Measurements from ENCODE around the gene NRSN2. TPM values are rescaled to one million over a fixed set of nuclear protein-coding genes. Genes with fewer than 3 reads are reported as not detected.
"Not testable (repeated sequence)": the region's sequence is repeated elsewhere in the genome, so short reads cannot be mapped to it uniquely, and the experiment has no call there.

Gene NRSN2
- total RNA-seq, 2 experiments from 2014 or later = 0.87 to 1.2 TPM

GRCh38 chr20:376750-377149, 29.8 kb downstream of the NRSN2 start:
- POLR2A ChIA-PET = no interaction called here
- no peak overlapping the region for H3K27ac Mint-ChIP-seq
- H3K36me3 Mint-ChIP-seq (ENCODE audit: low read depth) = no peaks in the 10 kb centered on the region
- DNase-seq = no peak
- peaks cover 28% of the 10 kb centered on the region for H3K4me1 Mint-ChIP-seq
- peaks cover 2% of the 10 kb centered on the region for H3K27me3 Mint-ChIP-seq
- H3K9me3 Mint-ChIP-seq = no peaks in the 10 kb centered on the region
- CTCF ChIA-PET = interaction anchor here (1.1 kb wide), 1 partner anchor 9 kb away, joined by 3 read pairs; no protein-coding TSS in a partner anchor
- no peak overlapping the region for H3K4me3 Mint-ChIP-seq

- peaks cover 27% of the 10 kb centered on the region for H3K4me1 Mint-ChIP-seq
- H3K27ac Mint-ChIP-seq; H3K36me3 Mint-ChIP-seq (ENCODE audit: low read depth); CTCF ChIA-PET; H3K27me3 Mint-ChIP-seq; H3K9me3 Mint-ChIP-seq; DNase-seq; POLR2A ChIA-PET; H3K4me3 Mint-ChIP-seq: not testable (repeated sequence)
These were observed 30.7 kb downstream of the NRSN2 start for GRCh38 chr20:377578-377977.

DNA sequence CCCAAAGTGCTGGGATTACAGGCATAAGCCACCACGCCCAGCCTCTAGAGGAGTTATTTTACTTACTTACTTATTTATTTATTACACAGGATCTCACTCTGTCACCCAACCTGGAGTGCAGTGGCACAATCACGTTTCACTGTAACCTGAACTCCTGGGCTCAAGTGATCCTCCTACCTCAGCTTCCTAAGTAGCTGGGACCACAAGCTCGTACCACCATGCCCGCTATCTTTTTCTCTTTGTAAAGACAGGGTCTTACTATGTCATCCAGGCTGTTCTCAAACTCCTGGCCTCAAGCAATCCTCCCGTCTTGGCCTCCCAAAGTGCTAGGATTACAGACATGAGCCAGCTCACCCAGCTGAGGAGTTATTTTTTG, 32.0 kb downstream of the NRSN2 start:
- Mint-ChIP-seq H3K4me3 (no peak overlapping the region), H3K9me3 (no peaks in the 10 kb centered on the region), H3K4me1 (peaks cover 22% of the 10 kb centered on the region), H3K27ac (peak overlapping the region; percentile 50), H3K36me3 (ENCODE audit: low read depth) (peaks cover 2% of the 10 kb centered on the region), H3K27me3 (peaks cover 2% of the 10 kb centered on the region)
- no peak for DNase-seq
- CTCF ChIA-PET = interaction anchor here (0.6 to 1.4 kb wide), 3 partner anchors 17 to 114 kb away, joined by 4 read pairs; no protein-coding TSS in a partner anchor
- POLR2A ChIA-PET = no interaction called here

GRCh38 chr20:380763-381580, 34.1 kb downstream of the NRSN2 start:
- CTCF ChIA-PET = interaction anchor here (0.5 to 2.6 kb wide), 7 partner anchors 9 to 148 kb away, joined by 3 to 17 read pairs (median 3); no protein-coding TSS in a partner anchor
- peak overlapping the region; percentile 94 for H3K27ac Mint-ChIP-seq
- peak; percentile 65 for DNase-seq
- POLR2A ChIA-PET = interaction anchor here (0.7 to 1.4 kb wide), 3 partner anchors 10 to 26 kb away, joined by 3 to 5 read pairs (median 4); no protein-coding TSS in a partner anchor
- H3K4me1 Mint-ChIP-seq = peaks cover 29% of the 10 kb centered on the region
- peak overlapping the region; percentile 83 for H3K4me3 Mint-ChIP-seq
- H3K27me3 Mint-ChIP-seq = no peaks in the 10 kb centered on the region
- peaks cover 5% of the 10 kb centered on the region for H3K36me3 Mint-ChIP-seq (ENCODE audit: low read depth)
- no peaks in the 10 kb centered on the region for H3K9me3 Mint-ChIP-seq

GRCh38 chr20:381581-382290, 34.8 kb downstream of the NRSN2 start:
- ChIA-PET CTCF (interaction anchor here (0.8 to 2.6 kb wide), 4 partner anchors 10 to 51 kb away, joined by 3 to 17 read pairs (median 6); no protein-coding TSS in a partner anchor), POLR2A (no interaction called here)
- Mint-ChIP-seq H3K27me3 (no peaks in the 10 kb centered on the region), H3K9me3 (no peaks in the 10 kb centered on the region), H3K4me1 (peaks cover 29% of the 10 kb centered on the region), H3K4me3 (peak overlapping the region; percentile 83), H3K27ac (peak overlapping the region; percentile 87), H3K36me3 (ENCODE audit: low read depth) (peaks cover 10% of the 10 kb centered on the region)
- peak; percentile 80 for DNase-seq

DNA sequence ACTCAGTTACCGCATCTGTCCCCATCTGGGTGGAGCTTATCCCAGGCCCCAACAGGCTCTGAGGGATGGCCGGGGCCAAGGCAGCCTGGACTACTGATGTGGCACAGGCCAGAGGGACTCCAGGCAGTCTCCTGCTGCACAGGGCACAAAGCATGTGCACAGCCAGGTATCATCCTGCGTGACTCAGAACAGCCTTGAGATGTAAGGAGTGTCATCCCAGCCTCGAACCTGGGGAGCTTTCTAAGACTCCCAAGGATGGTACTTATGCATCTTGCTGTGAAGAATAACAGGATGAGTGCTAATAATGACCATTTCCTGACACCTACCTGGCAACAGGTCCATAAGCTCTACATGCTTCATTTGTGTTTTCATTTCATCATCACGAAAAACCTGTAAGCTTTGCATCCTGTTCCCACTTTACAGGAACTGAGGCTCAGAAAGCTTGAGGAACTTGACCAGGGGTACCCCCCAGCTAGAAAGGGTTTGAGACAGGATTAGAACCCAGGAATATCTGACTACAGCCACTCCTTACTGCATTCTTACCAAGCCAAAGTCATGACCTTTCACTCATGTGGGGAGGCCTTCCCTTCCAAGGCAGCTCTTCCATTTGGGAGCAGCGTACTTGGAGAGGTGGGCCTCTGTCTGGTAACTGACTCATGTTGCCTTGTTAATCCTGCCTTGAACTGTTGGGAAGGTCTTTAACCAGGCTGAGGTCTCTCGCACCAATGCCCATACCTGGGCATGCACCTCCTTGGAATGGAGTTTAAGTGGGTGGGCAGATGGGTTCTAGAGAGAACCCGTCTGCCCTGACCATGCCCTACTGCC, 35.6 kb downstream of the NRSN2 start:
- peak overlapping the region; percentile 87 for H3K27ac Mint-ChIP-seq
- peak overlapping the region; percentile 83 for H3K4me3 Mint-ChIP-seq
- no peak for DNase-seq
- CTCF ChIA-PET = interaction anchor here (0.6 to 1.4 kb wide), 5 partner anchors 11 to 314 kb away, joined by 3 to 6 read pairs (median 3); no protein-coding TSS in a partner anchor
- H3K4me1 Mint-ChIP-seq = peaks cover 29% of the 10 kb centered on the region
- peaks cover 10% of the 10 kb centered on the region for H3K36me3 Mint-ChIP-seq (ENCODE audit: low read depth)
- no peaks in the 10 kb centered on the region for H3K27me3 Mint-ChIP-seq
- H3K9me3 Mint-ChIP-seq = no peaks in the 10 kb centered on the region
- POLR2A ChIA-PET = no interaction called here

DNA sequence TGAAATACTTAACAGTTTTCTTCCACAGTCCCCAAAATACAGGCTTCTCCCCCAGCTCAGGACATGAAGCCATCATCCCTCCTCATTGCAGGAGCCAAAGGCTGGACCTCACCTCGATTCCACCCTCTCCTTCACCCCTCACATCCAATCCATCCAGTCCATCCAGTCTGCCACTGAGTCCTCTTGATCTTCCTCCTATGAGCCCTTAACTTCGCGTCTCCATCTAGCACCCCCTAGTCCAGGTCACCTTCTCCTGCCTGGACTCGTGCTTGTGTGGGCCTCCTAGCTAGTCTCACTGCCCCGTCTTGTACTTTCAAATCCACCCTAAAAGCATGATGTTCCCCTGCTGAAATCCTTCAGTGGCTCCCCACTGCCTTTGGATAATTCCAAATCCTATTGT, 37.0 kb downstream of the NRSN2 start:
- no peak overlapping the region for H3K4me3 Mint-ChIP-seq
- CTCF ChIA-PET = interaction anchor here (0.6 kb wide), 1 partner anchor 66 kb away, joined by 6 read pairs; no protein-coding TSS in a partner anchor
- peaks cover 28% of the 10 kb centered on the region for H3K4me1 Mint-ChIP-seq
- peaks cover 23% of the 10 kb centered on the region for H3K36me3 Mint-ChIP-seq (ENCODE audit: low read depth)
- H3K9me3 Mint-ChIP-seq = no peaks in the 10 kb centered on the region
- no peak for DNase-seq
- no peaks in the 10 kb centered on the region for H3K27me3 Mint-ChIP-seq
- POLR2A ChIA-PET = no interaction called here
- H3K27ac Mint-ChIP-seq = peak overlapping the region; percentile 28

DNA sequence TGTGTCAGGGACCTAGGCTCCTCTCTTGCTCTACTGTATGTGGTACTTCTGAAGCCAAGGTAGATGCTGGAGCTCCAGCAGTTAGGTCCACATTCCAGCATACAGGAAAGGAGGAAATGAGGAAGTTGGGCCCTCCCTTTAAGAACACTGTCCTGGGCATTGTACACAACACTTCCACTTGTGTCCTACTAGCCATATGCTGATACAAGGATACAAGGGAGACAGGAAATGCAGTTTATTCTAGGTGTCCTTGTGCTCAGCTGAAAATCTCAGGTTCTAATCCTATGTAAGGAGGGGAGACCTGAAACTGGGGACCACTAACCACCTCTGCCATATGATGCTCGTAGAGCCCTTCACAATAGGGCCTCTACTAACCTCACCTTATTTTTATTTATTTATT, 37.8 kb downstream of the NRSN2 start:
- Mint-ChIP-seq H3K4me1 (peaks cover 26% of the 10 kb centered on the region), H3K9me3 (no peaks in the 10 kb centered on the region), H3K27me3 (no peaks in the 10 kb centered on the region), H3K27ac (no peak overlapping the region), H3K4me3 (no peak overlapping the region), H3K36me3 (ENCODE audit: low read depth) (peaks cover 28% of the 10 kb centered on the region)
- ChIA-PET POLR2A (no interaction called here), CTCF (interaction anchor here (0.6 to 0.8 kb wide), 2 partner anchors 11 to 312 kb away, joined by 3 to 4 read pairs; no protein-coding TSS in a partner anchor)
- DNase-seq = no peak

GRCh38 chr20:385448-385847, 38.5 kb downstream of the NRSN2 start:
- H3K4me3 Mint-ChIP-seq = no peak overlapping the region
- no peaks in the 10 kb centered on the region for H3K27me3 Mint-ChIP-seq
- peaks cover 32% of the 10 kb centered on the region for H3K36me3 Mint-ChIP-seq (ENCODE audit: low read depth)
- CTCF ChIA-PET = interaction anchor here (0.6 to 0.8 kb wide), 3 partner anchors 10 to 312 kb away, joined by 3 to 4 read pairs (median 3); no protein-coding TSS in a partner anchor
- H3K4me1 Mint-ChIP-seq = peaks cover 21% of the 10 kb centered on the region
- no peak overlapping the region for H3K27ac Mint-ChIP-seq
- no peak for DNase-seq
- H3K9me3 Mint-ChIP-seq = no peaks in the 10 kb centered on the region
- POLR2A ChIA-PET = no interaction called here

DNA sequence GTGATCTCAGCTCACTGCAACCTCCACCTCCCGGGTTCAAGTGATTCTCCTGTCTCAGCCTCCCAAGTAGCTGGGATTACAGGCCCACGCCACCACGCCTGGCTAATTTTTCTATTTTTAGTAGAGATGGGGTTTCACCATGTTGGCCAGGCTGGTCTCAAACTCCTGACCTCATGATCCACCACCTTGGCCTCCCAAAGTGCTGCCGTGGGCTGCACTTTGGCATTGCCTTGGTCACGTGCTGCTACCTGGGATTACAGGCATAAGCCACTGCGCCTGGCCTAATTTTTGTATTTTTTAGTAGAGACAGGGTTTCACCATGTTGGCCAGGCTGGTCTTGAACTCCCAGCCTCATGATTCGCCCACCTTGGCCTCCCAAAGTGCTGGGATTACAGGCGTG, 39.7 kb downstream of the NRSN2 start:
- Mint-ChIP-seq H3K4me1 (peaks cover 21% of the 10 kb centered on the region), H3K36me3 (ENCODE audit: low read depth) (peaks cover 38% of the 10 kb centered on the region)
- H3K27me3 Mint-ChIP-seq, DNase-seq, H3K27ac Mint-ChIP-seq, H3K4me3 Mint-ChIP-seq, POLR2A ChIA-PET, H3K9me3 Mint-ChIP-seq: not testable (repeated sequence)
- CTCF ChIA-PET = interaction anchor here (1.0 to 1.2 kb wide), 3 partner anchors 21 to 34 kb away, joined by 3 to 4 read pairs (median 3); no protein-coding TSS in a partner anchor

DNA sequence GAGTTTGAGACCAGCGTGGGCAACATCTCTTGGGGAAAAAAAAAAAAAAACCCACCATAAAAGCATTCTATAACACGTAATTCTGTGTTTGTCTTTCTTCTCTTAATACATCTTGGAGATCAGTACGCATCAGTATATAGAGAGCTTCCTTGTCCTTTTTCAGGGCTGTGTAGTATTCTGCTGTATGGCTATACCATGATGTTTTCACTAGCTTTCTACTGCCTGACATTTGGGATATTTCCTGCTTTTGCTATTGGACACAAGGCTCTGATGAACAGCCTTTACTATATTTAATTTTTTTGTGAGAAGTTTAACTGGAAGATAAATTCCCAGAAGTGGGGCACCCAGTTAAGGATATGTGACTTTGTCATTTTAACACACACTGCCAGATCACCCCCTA, 40.6 kb downstream of the NRSN2 start:
- Mint-ChIP-seq H3K9me3 (no peaks in the 10 kb centered on the region), H3K4me3 (no peak overlapping the region), H3K27me3 (no peaks in the 10 kb centered on the region), H3K27ac (peak overlapping the region; percentile 36), H3K4me1 (peaks cover 14% of the 10 kb centered on the region), H3K36me3 (ENCODE audit: low read depth) (peaks cover 43% of the 10 kb centered on the region)
- POLR2A ChIA-PET = no interaction called here
- no peak for DNase-seq
- CTCF ChIA-PET = interaction anchor here (1.0 to 1.2 kb wide), 2 partner anchors 25 to 33 kb away, joined by 3 read pairs; no protein-coding TSS in a partner anchor
